Right lobe of liver (tissue), 6 donors: Measurements from ENCODE around the gene CROCC2. TPM values are rescaled to one million over a fixed set of nuclear protein-coding genes. Genes with fewer than 3 reads are reported as not detected.
A peak's percentile ranks its signal among the peaks of the same experiment; 100 is the strongest.

Experiments
- ATAC-seq, 4 donors: fragments of 200-7000 bp; cut with Tn5 transposase; one replicate each; pipeline ENCODE4 v1.9.1; 2020; ENCODE audit warnings: mild to moderate bottlenecking in 4 of 4, moderate library complexity in 4 of 4
- DNase-seq, 3 donors: peaks; one replicate each; pipeline ENCODE4 v3.0.0-alpha.2; 2020
- H3K27ac ChIP-seq, 3 donors: fragments of 200-600 bp; one replicate each; pipeline ENCODE4 v1.8.0; 2022
- H3K27me3 ChIP-seq, 2 donors: fragments of 200-600 bp; one replicate each; pipeline ENCODE4 v1.8.0; 2022
- H3K36me3 ChIP-seq, 4 donors: fragments of 200-600 bp; sonication (generic) in 1 of 4; one replicate each; pipeline versions ENCODE4 v1.5.1 to v1.8.0; 2017 to 2022; ENCODE audit warnings: control low read depth in 1 of 4
- H3K4me1 ChIP-seq, 4 donors: fragments of 200-600 bp; sonication (generic) in 1 of 4; one replicate each; pipeline versions ENCODE4 v1.5.1 to v1.8.0; 2017 to 2022; ENCODE audit warnings: control low read depth in 1 of 4
- H3K4me3 ChIP-seq, 3 donors: fragments of 200-600 bp; one replicate each; pipeline ENCODE4 v1.8.0; 2022
- H3K9me3 ChIP-seq, 4 donors: fragments of 200-600 bp; sonication (generic) in 1 of 4; one replicate each; pipeline versions ENCODE4 v1.5.1 to v1.8.0; 2017 to 2022; ENCODE audit warnings: control low read depth in 1 of 4
- POLR2A ChIP-seq: fragments of 450-650 bp; IDR thresholded peaks from one replicate; pipeline ENCODE4 v1.6.1; 2017; ENCODE audit warnings: antibody characterized with exemption, mild to moderate bottlenecking
- whole genome bisulfite sequencing: methylation state at CpG from one replicate; pipeline ENCODE4 v1.1.6; 2018; ENCODE audit warnings: low coverage, low lambda C conversion rate; ENCODE audit not compliant: insufficient coverage; ENCODE audit errors: missing lambda C conversion rate; 5-methylcytosine and 5-hydroxymethylcytosine counted together
- intact Hi-C, 2 donors: fragments of 100-400 bp; cut with DNase I; formaldehyde crosslinking; loops; one replicate each; pipeline versions ENCODE4 v1.11.2 to v1.14.1; 2022
- total RNA-seq, 6 experiments: library from RNA; depleted of rRNA in 2 of 6; stranded (reverse); fragments of >200 nt in 2 of 6; fragmentation: NEBNext Ultra II Directional in 3 of 6; extraction: Animal tissue kit (Norgen Biotek cat#: 25700) in 3 of 6; gene quantifications; one replicate each; pipeline versions ENCODE4 v1.1.0 to v1.2.4, GENCODE V29; 2016 to 2023
- TF ChIP-seq, protein P1 (sequence below), 4 donors: fragments of 200-600 bp in 3 of 4; fragments of 450-650 bp in 1 of 4; IDR thresholded peaks; one replicate each; pipeline versions ENCODE4 v1.5.1 to v1.8.0; 2016 to 2022; ENCODE audit warnings: antibody characterized with exemption in 4 of 4, mild to moderate bottlenecking in 2 of 4
- donor health status: DM: no; HTN: yes; CAD: no.
- donor health status: DM: no; HTN: no; CAD: no.
- donor health status: DM: no; HTN: no; CAD: no.
- donor health status: DM: no; HTN: yes; CAD: no.
- donor health status: DM: no; HTN: yes; CAD: no.

CROCC2 gene
- total RNA-seq, 6 experiments from 2014 or later = 0.06 to 0.15 (median 0.12) TPM; not detected in 1

DNA sequence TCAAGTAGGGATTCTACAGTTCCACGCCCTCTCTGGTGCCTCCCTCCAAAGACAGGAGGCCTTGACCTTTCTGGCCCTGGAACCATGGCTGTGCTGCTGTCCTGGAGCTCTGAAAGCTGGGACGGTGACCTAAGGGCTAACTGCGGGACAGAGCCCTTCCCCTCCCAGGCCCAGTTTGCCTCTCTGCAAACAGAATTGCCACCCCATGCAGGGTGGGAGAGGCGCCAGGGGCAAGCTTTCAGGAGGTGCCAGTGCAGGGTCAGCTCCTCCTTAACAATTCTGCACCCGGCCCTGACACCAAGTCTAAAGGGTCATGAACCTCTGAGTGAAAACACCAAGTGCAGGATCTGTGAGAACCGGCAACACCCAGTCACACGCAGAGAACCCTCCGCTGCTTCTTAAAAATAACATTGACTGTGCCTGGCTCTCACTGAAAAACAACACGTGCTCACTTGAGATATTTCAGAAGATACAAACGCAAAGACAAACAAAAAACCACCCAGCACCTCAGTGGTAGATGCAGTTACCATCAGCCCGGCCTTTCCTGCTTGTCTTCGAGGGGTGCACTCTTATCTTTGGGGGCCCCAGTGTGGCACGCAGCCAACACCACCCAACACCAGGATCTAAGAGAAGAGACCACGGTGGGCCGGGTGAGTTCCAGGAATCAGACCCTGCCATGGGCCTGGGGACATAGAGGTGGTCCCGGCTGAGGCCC, 91.2 kb downstream of the CROCC2 start:
- TF ChIP-seq, protein P1, sequence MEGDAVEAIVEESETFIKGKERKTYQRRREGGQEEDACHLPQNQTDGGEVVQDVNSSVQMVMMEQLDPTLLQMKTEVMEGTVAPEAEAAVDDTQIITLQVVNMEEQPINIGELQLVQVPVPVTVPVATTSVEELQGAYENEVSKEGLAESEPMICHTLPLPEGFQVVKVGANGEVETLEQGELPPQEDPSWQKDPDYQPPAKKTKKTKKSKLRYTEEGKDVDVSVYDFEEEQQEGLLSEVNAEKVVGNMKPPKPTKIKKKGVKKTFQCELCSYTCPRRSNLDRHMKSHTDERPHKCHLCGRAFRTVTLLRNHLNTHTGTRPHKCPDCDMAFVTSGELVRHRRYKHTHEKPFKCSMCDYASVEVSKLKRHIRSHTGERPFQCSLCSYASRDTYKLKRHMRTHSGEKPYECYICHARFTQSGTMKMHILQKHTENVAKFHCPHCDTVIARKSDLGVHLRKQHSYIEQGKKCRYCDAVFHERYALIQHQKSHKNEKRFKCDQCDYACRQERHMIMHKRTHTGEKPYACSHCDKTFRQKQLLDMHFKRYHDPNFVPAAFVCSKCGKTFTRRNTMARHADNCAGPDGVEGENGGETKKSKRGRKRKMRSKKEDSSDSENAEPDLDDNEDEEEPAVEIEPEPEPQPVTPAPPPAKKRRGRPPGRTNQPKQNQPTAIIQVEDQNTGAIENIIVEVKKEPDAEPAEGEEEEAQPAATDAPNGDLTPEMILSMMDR (IDR thresholded peaks at IDR 0.05) = no peak
- TF ChIP-seq POLR2A = no peak
- Histone ChIP-seq H3K27me3 (no peaks in the 10 kb centered on the region), H3K36me3 (no peaks in the 10 kb centered on the region), H3K9me3 (no peaks in the 10 kb centered on the region), H3K4me3 (peak overlapping the region in 2 of 3 donors; percentile 77 to 88), H3K4me1 (peaks cover 0 to 57% (median 23%) of the 10 kb centered on the region in 4 donors), H3K27ac (peak overlapping the region in 2 of 3 donors; percentile 75 to 91)
- peak in 2 of 3 donors; percentile 96 for DNase-seq
- peak; percentile 10 to 68 (median 55) for ATAC-seq
- intact Hi-C loops = loop anchor here in 1 of 2 donors (10.0 kb wide), 2 partner anchors 82 to 142 kb away; no protein-coding TSS in a partner anchor
- WGBS = 31% methylated on average over 12 of the region's 16 CpGs

DNA sequence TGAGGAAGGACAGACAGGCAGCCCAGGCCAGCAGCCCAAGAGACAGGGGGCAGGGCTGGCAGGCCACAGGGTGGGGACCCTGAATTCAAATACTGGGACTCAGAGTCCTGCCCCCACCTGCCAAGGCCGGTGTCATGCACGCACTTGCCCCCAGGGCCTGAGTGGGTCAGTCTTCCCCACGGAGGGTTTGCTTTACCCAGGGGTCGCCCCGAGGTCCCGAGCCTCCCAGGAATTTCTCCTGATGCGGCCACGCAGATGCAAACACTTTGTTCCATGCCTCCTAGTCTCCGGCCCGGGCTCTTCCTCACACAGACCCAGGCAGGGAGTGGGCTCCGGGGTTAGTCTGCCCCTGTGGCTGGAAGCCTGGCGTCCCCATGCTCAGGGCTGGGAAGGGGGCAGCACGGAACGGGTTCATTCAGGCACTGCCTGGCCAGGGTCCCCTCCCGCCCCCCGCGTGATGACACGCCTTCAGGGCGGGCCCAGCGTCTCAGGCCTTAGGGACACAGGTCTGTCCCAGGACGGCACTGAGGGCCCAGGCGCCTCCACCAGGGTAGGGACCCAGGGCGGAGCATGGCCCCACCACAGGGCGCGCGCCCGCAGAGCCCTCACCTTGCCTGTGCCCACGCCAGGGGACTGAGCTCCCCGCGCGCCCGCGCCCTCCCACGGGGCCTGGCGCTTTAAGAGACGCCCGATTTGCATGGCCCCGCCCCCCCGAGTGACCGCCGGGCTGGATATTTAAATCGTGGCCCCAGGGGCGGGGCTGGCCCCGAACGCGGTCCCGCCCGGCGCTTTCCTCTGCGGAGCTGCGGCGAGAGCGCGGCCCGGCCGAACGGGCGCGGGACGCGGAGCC, 91.9 kb downstream of the CROCC2 start, which contains the start of gene SNED1:
Gene SNED1, plus strand, starts transcription at position 763 of the 850 bp plus-strand sequence. CDS start 220 bp downstream, outside the sequence.
- ATAC-seq (peak; percentile 76 to 87 (median 82)), DNase-seq (peak; percentile 93 to 94 (median 93))
- TF ChIP-seq POLR2A = peak; percentile 58
- TF ChIP-seq, protein P1 (IDR thresholded peaks at IDR 0.05) = no peak
- Histone ChIP-seq H3K4me3 (peak within 1 kb of the TSS; percentile 57 to 88 (median 77)), H3K27me3 (no peaks in the 10 kb centered on the region), H3K27ac (peak within 1 kb of the TSS; percentile 75 to 91 (median 75)), H3K9me3 (no peaks in the 10 kb centered on the region), H3K36me3 (no peaks in the 10 kb centered on the region), H3K4me1 (peaks cover 0 to 57% (median 23%) of the 10 kb centered on the region in 4 donors)
- WGBS = 14% methylated on average over 4 of the region's 61 CpGs
- intact Hi-C loops = loop anchor here in 1 of 2 donors (10.0 kb wide), 2 partner anchors 83 to 143 kb away; no protein-coding TSS in a partner anchor

- Histone ChIP-seq H3K4me1 (peaks cover 0 to 57% (median 23%) of the 10 kb centered on the region in 4 donors), H3K27me3 (no peaks in the 10 kb centered on the region), H3K27ac (peak overlapping the region in 2 of 3 donors; percentile 26 to 91), H3K9me3 (no peaks in the 10 kb centered on the region), H3K4me3 (peak overlapping the region; percentile 51 to 88 (median 77)), H3K36me3 (no peaks in the 10 kb centered on the region)
- TF ChIP-seq, protein P1 (IDR thresholded peaks at IDR 0.05) = no peak
- no peak for TF ChIP-seq POLR2A
- DNase-seq (no peak), ATAC-seq (no peak)
- WGBS = no CpG with 5 or more reads among the region's 51 CpGs
- intact Hi-C loops = loop anchor here in 1 of 2 donors (10.0 kb wide), 2 partner anchors 84 to 144 kb away; no protein-coding TSS in a partner anchor
Observed at GRCh38 chr2:240998706-240998994, 92.5 kb downstream of the CROCC2 start.

GRCh38 chr2:240998995-240999791, 93.1 kb downstream of the CROCC2 start:
- Histone ChIP-seq H3K27ac (peak overlapping the region in 2 of 3 donors; percentile 26 to 91), H3K4me1 (peaks cover 0 to 57% (median 23%) of the 10 kb centered on the region in 4 donors), H3K36me3 (no peaks in the 10 kb centered on the region), H3K27me3 (no peaks in the 10 kb centered on the region), H3K9me3 (peaks cover 0 to 3% (median 0%) of the 10 kb centered on the region in 4 donors), H3K4me3 (peak overlapping the region; percentile 51 to 88 (median 77))
- ATAC-seq = peak in 3 of 4 donors; percentile 5 to 27 (median 7)
- peak in 2 of 3 donors; percentile 61 to 62 for DNase-seq
- TF ChIP-seq, protein P1 (IDR thresholded peaks at IDR 0.05) = no peak
- no peak for TF ChIP-seq POLR2A
- 0% methylated on average over 1 of the region's 71 CpGs for WGBS
- intact Hi-C loops = loop anchor here in 1 of 2 donors (10.0 kb wide), 2 partner anchors 84 to 144 kb away; no protein-coding TSS in a partner anchor
